GM19238 (cell line): ENCODE results near the gene OXLD1.

ENCODE experiments used
- DNase-seq: peaks from one replicate; pipeline ENCODE4 v3.0.0; 2011; ENCODE audit warnings: low spot score; ENCODE audit not compliant: insufficient read length

Gene OXLD1

GRCh38 chr17:81702934-81703746 is 36.7 kb upstream of the OXLD1 start, which contains the start of gene MRPL12:
MRPL12 (plus strand) TSS chr17:81703367; CDS start chr17:81703502, 135 bp downstream.
- peak; percentile 100 for DNase-seq

GRCh38 chr17:81701288-81702071 is 35.1 kb upstream of the OXLD1 start:
- DNase-seq, result no peak

- no peak for DNase-seq
Measured at GRCh38 chr17:81700353-81701287, 34.2 kb upstream of the OXLD1 start.

- no peak for DNase-seq
Measured at GRCh38 chr17:81697261-81698044, 31.0 kb upstream of the OXLD1 start.

GRCh38 chr17:81696218-81696941 is 30.0 kb upstream of the OXLD1 start:
- DNase-seq, result no peak

GRCh38 chr17:81695801-81696200 is 29.4 kb upstream of the OXLD1 start:
- DNase-seq, result no peak

GRCh38 chr17:81695211-81695610 is 28.8 kb upstream of the OXLD1 start:
- DNase-seq, result no peak

GRCh38 chr17:81694810-81695209 is 28.4 kb upstream of the OXLD1 start:
- DNase-seq, result no peak

- DNase-seq, result no peak
Measured at GRCh38 chr17:81693509-81694210, 27.3 kb upstream of the OXLD1 start.

GRCh38 chr17:81691608-81692007 is 25.2 kb upstream of the OXLD1 start:
- no peak for DNase-seq

GRCh38 chr17:81691196-81691595 is 24.8 kb upstream of the OXLD1 start:
- no peak for DNase-seq

- DNase-seq, result no peak
Measured at GRCh38 chr17:81690549-81690948, 24.1 kb upstream of the OXLD1 start.

- no peak for DNase-seq
Measured at GRCh38 chr17:81690066-81690465, 23.7 kb upstream of the OXLD1 start.

- DNase-seq, result no peak
Measured at GRCh38 chr17:81688616-81689015, 22.2 kb upstream of the OXLD1 start.

GRCh38 chr17:81687770-81688541 is 21.6 kb upstream of the OXLD1 start:
- DNase-seq, result no peak

- DNase-seq, result no peak
Measured at GRCh38 chr17:81686614-81687013, 20.2 kb upstream of the OXLD1 start.

- no peak for DNase-seq
Measured at GRCh38 chr17:81685108-81685507, 18.7 kb upstream of the OXLD1 start.

GRCh38 chr17:81684442-81684911 is 18.1 kb upstream of the OXLD1 start:
- DNase-seq, result no peak
